SKM-1 (cell line): ENCODE data around the gene KAZN.
"Not testable (repeated sequence)": the region's sequence is repeated elsewhere in the genome, so short reads cannot be mapped to it uniquely, and the experiment has no call there.

Experiments used
- DNase-seq: peaks from one replicate; lab custom pipeline; 2025; ENCODE audit not compliant: unreplicated experiment; lab: John Stamatoyannopoulos, UW

KAZN gene

DNA sequence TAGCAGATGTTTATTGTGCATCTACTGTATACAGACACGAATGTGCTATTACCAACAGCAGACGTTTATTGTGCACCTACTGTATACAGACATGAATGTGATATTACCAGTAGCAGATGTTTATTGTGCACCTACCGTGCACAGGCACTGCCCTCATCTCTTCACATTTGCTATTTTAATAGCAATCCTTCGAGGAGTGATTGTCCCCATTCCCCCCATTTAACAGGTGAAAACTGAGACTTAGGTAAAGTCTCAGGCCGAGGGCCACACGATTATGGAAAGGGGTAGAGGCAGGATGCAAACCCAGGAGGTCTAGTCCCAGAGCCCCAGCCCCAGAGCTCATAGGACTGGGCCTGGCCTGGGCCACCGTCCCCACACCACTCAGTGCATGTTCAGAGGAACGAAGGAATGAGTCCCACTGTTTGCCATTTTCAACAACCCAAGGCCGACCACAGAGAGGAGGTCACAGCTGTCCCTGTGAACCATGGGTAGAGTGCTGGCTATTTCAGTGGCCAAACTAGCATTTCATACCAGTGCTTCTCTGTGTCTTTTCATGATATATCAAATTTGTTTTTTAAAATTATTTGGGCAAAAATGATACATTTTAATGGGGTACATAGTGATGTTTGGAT lies 440.6 kb downstream of the KAZN start:
- DNase-seq = no peak

DNA sequence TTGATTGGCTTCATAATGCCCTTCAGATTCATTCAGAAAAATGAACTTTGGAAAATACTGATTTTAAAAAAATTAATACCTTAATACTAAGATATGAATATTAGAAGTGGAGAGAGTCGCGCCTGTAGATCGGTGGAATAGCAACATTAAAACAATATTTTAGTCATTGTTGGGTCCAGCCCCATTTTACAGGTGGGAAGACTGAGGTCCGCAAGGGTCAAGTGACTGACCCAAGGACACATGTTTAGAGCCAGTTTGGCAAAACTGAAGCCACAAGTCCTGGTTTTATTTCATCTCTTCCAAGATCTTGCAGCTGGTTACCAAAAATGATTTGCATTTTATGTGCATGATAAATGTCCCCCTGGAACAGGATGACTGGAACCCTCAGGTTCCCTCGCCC lies 441.4 kb downstream of the KAZN start:
- DNase-seq = no peak

DNA sequence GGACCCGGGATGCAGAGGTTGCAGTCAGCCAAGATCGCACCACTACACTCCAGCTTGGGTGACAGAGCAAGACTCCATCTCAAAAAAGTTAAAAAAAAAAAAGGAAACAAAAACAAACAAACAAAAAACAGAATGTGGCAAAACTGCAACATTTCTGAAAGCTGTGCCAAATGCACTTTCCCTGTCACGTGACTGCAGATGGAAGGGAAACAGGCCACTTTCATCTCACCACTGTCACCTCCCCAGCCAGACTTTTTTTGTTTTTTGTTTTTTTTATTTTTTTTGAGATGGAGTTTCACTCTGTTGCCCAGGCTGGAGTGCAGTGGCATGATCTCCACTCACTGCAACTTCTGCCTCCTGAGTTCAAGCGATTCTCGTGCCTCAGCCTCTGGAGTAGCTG lies 442.2 kb downstream of the KAZN start:
- DNase-seq = not testable (repeated sequence)

- DNase-seq = no peak
Observed at GRCh38 chr1:15042866-15043265, 444.4 kb downstream of the KAZN start.

DNA sequence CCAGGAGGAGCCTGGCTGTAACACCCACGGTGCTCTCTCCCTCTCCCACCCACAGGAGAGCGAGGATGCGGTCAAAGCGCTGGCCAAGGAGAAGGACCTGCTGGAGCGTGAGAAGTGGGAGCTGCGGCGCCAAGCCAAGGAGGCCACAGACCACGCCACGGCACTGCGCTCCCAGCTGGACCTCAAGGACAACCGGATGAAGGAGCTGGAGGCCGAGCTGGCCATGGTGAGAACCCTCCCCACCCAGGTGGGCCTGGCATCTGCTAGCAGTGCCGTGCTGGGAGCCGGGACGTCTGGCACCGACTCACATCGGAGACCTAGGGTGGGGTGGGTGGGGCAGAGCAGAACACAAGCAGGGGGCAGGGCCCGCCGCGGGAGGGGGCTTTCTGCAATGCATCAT lies 445.4 kb downstream of the KAZN start:
- no peak for DNase-seq

- DNase-seq = no peak
Observed at GRCh38 chr1:15045123-15045522, 446.6 kb downstream of the KAZN start.

DNA sequence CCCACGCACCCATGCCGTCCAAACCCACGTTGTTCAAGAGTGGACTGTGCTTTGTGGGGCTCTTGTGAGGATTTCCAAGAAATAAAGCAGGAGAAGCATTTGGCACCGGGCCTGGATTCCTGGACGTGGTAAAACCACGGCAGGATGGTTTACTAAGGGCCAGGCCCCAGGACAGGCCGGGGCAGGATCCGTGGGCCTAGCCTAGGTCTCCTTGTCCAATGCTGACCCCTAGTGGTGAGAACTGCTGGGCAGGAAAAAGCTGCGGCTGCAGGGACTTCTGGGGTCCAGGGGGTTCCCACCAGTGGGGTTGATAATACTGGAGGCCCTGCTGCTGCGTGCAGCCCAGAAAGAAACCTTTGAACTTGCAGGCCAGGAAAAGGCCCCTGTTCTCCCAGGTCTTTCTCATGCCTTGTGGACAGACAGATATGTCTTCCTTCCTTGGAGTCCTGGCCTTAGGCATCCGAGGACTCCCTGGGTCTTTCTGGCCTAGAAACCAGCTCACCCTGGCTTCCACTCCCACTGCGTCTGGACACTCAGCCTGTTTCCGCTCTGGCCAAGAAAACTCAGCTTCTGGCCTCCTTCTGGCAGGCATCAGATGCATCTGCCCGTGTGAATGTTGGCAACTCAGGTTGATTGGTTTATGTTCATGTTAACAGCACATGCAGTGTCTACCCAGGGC lies 448.1 kb downstream of the KAZN start:
- DNase-seq = no peak

- DNase-seq = no peak
Observed at GRCh38 chr1:15047237-15047636, 448.8 kb downstream of the KAZN start.

- DNase-seq = no peak
Observed at GRCh38 chr1:15048437-15048980, 450.0 kb downstream of the KAZN start.

GRCh38 chr1:15049067-15049466 lies 450.6 kb downstream of the KAZN start:
- DNase-seq = no peak

GRCh38 chr1:15051882-15052528 lies 453.5 kb downstream of the KAZN start:
- DNase-seq = no peak

GRCh38 chr1:15053153-15053552 lies 454.7 kb downstream of the KAZN start:
- no peak for DNase-seq

GRCh38 chr1:15055736-15056415 lies 457.4 kb downstream of the KAZN start:
- no peak for DNase-seq

DNA sequence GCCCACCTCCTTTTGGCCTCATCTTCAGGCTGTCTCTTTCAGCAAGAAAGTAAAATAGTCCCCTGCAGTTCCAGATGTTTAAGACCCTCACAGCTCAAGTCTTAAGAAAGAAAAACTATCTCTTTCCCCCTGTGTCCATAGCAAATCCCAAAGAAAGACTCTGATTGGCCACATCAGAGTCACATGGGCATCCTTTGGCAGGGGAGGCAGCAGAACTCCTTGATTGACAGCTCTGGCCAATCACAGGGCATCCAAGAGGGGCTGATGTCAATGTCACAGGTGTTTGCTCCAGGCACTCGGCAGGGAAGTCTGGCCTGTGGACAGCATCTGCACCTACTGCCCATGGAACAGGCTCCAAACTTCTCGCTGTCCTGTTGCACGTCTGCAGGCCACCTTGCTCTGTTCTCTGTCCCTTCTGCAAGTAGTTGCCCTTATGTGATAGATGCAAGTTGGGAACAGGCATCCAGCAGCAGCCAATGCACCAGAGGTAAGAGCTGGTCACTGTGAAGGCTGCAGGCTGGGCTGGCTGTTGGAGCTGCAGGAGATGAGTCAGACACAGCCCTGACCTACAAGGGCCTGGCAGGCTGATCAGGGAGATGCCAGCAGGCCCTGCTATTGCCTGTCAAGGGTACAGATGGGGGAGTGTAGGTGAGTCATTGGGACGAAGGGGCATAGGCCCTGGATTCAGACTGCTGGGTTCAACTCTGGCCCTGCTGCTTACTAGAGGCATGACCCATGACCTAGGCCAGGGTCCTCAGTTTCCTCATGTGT lies 458.2 kb downstream of the KAZN start:
- no peak for DNase-seq

DNA sequence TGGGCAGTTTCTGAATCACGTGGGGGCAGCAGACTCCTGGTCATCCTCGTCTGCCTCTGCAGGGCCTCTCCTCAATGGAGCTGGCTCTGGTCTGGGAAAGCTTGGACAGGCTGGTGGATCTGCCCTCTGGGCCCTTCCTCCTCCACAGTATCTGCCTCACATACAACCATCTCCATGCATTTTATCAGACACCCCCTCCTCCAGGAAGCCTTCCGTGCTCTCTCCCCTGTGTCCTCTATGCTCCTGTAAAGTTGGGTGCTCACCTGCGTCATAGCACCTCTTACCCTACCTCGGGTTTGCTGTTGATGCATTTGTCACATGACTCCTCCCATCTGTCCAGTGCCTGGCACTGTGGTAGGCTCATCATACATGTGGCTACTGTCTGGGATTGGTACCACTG lies 459.3 kb downstream of the KAZN start:
- DNase-seq = no peak

GRCh38 chr1:15058261-15058660 lies 459.8 kb downstream of the KAZN start:
- DNase-seq = no peak

DNA sequence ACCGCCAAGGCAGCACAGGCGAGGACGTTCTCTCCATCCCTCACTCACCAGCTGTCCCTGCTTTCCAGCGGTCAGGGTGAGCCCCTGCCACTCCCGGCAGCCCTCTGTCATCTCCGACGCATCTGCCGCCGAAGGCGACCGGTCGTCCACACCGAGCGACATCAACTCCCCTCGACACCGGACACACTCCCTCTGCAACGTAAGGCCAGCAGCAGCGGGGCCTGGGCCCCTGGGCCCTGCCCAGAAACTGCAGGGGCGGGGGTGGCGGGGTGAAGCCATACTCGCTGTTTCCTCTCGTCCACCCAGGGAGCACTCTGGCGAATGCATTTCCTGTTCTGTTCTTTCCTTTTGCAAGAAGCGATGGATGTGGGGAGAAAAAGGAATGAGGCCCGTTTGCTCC lies 461.6 kb downstream of the KAZN start:
- DNase-seq = no peak

GRCh38 chr1:15062479-15063099 lies 464.1 kb downstream of the KAZN start:
- DNase-seq = no peak

DNA sequence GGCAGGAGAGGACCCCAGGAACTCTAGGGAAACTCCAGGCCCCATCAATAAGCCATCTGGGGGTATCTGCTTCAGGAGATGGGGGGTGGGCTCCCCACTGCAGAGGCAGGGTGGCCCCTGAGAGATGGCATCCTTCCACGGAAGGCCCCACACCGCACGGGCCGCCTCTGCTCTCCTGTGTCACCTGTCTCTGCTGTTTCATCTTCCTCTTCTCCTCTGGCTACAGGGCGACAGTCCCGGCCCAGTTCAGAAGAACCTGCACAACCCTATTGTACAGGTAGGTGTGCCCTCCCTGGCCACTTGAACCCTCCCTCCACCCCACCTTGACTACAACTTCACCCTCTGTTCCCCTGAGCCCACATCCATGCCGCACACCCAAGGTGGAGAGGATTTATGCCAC lies 464.9 kb downstream of the KAZN start:
- no peak for DNase-seq

GRCh38 chr1:15063783-15064182 lies 465.3 kb downstream of the KAZN start:
- DNase-seq = no peak
